ENCODE measurements around the gene THSD4. TPM values are rescaled to one million over a fixed set of nuclear protein-coding genes. Genes with fewer than 3 reads are reported as not detected.

THSD4 gene
- total RNA-seq, 2 experiments from 2014 or later: not detected

DNA sequence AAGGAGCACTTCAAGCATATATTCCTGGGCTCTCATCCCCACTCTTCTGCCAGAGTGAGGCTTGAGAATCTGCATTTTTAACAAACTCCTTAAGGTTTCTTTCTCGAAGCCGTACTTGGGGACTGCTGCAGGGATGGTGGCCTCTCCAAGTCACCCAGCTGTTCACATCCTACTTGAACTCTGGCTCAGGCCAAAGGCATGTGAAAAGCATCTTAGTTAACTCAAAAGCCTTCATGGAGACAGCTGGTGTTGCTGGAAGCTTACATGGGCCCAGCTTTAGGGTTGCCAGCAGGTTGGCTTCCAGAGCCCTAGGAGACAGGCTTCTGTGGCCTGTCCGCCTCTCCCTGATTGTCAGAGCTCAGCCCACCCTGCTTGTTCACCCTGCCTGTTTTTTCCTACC is 139.2 kb downstream of the THSD4 start:
- H3K4me1 Mint-ChIP-seq (ENCODE audit: low read depth): no peaks in the 10 kb centered on the region
- no peaks in the 10 kb centered on the region for H3K36me3 Mint-ChIP-seq (ENCODE audit: low read depth)
- ChIA-PET CTCF (no interaction called here), POLR2A (no interaction called here)
- no peaks in the 10 kb centered on the region for H3K27me3 Mint-ChIP-seq
- DNase-seq (no peak), ATAC-seq (no peak)
- TF ChIP-seq CTCF (IDR thresholded peaks at IDR 0.05): no peak
- H3K9me3 Mint-ChIP-seq: no peaks in the 10 kb centered on the region
- intact Hi-C loops (cut with micrococcal nuclease): no loop called here
- H3K4me3 Mint-ChIP-seq: no peak overlapping the region
- H3K27ac Mint-ChIP-seq: no peak overlapping the region

DNA sequence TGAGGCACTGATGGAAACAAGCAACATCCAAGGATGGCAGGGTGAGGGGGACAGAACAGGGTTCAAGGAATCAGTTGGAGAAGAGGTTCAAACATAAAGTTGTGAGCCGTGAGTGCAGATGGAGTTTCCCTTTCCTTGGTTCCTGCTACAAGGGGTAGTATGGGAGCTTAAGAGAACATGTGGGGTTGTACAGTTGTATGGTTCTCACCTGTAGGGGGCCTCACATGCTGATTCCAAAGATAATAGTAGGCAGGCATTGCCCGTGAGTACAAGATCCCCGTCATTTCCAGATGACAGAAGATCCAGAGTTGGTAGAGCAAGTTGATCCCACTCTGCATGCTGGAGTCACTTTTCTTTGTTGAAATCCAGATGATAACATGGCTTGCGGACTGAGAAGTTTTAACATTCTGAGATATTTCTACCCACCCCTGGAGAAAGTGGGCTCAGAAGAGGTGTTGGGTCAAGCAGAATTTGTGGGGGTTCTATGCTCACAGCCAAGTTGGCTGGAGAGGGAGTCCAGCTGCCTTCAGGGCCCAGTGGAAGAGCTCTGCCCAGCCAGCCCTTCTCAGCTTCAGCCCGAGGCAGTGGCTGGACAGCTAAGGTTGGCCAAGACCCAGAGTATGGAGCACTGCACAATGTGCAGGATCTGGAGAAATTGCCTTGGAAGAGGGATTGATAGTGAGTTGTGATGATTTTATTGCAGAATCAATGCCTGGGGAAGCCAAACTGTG is 141.8 kb downstream of the THSD4 start:
- no peaks in the 10 kb centered on the region for H3K27me3 Mint-ChIP-seq
- H3K27ac Mint-ChIP-seq: no peak overlapping the region
- H3K4me1 Mint-ChIP-seq (ENCODE audit: low read depth): no peaks in the 10 kb centered on the region
- no peak overlapping the region for H3K4me3 Mint-ChIP-seq
- H3K9me3 Mint-ChIP-seq: no peaks in the 10 kb centered on the region
- DNase-seq (no peak), ATAC-seq (no peak)
- POLR2A ChIA-PET: no interaction called here
- no peaks in the 10 kb centered on the region for H3K36me3 Mint-ChIP-seq (ENCODE audit: low read depth)
- CTCF ChIA-PET: no interaction called here
- intact Hi-C loops (cut with micrococcal nuclease): no loop called here
- TF ChIP-seq CTCF (IDR thresholded peaks at IDR 0.05): no peak

GRCh38 chr15:71259866-71260265 is 144.6 kb downstream of the THSD4 start:
- ChIA-PET POLR2A (no interaction called here), CTCF (no interaction called here)
- DNase-seq (no peak), ATAC-seq (no peak)
- H3K9me3 Mint-ChIP-seq: no peaks in the 10 kb centered on the region
- intact Hi-C loops (cut with micrococcal nuclease): no loop called here
- H3K4me1 Mint-ChIP-seq (ENCODE audit: low read depth): no peaks in the 10 kb centered on the region
- H3K27me3 Mint-ChIP-seq: peaks cover 2% of the 10 kb centered on the region
- H3K27ac Mint-ChIP-seq: no peak overlapping the region
- no peak for TF ChIP-seq CTCF (IDR thresholded peaks at IDR 0.05)
- H3K36me3 Mint-ChIP-seq (ENCODE audit: low read depth): no peaks in the 10 kb centered on the region
- H3K4me3 Mint-ChIP-seq: no peak overlapping the region

GRCh38 chr15:71261418-71261817 is 146.1 kb downstream of the THSD4 start:
- DNase-seq (no peak), ATAC-seq (no peak)
- H3K36me3 Mint-ChIP-seq (ENCODE audit: low read depth): no peaks in the 10 kb centered on the region
- no peak overlapping the region for H3K4me3 Mint-ChIP-seq
- ChIA-PET CTCF (no interaction called here), POLR2A (no interaction called here)
- no peak for TF ChIP-seq CTCF (IDR thresholded peaks at IDR 0.05)
- H3K4me1 Mint-ChIP-seq (ENCODE audit: low read depth): no peaks in the 10 kb centered on the region
- intact Hi-C loops (cut with micrococcal nuclease): no loop called here
- H3K27ac Mint-ChIP-seq: no peak overlapping the region
- no peaks in the 10 kb centered on the region for H3K9me3 Mint-ChIP-seq
- H3K27me3 Mint-ChIP-seq: peaks cover 6% of the 10 kb centered on the region

GRCh38 chr15:71261909-71262308 is 146.6 kb downstream of the THSD4 start:
- ChIA-PET POLR2A (no interaction called here), CTCF (no interaction called here)
- peaks cover 6% of the 10 kb centered on the region for H3K27me3 Mint-ChIP-seq
- ATAC-seq (no peak), DNase-seq (no peak)
- no peaks in the 10 kb centered on the region for H3K4me1 Mint-ChIP-seq (ENCODE audit: low read depth)
- H3K27ac Mint-ChIP-seq: no peak overlapping the region
- no peak overlapping the region for H3K4me3 Mint-ChIP-seq
- intact Hi-C loops (cut with micrococcal nuclease): no loop called here
- H3K36me3 Mint-ChIP-seq (ENCODE audit: low read depth): no peaks in the 10 kb centered on the region
- no peak for TF ChIP-seq CTCF (IDR thresholded peaks at IDR 0.05)
- H3K9me3 Mint-ChIP-seq: no peaks in the 10 kb centered on the region

Measured in activated CD8-positive, alpha-beta T cell treated with anti-CD3 and anti-CD28 coated beads for 36 hours (primary cell).